ENCODE measurements around the gene ZBTB7A. TPM values are rescaled to one million over a fixed set of nuclear protein-coding genes. Genes with fewer than 3 reads are reported as not detected.

ZBTB7A gene
- total RNA-seq, 1 donor from 2014 or later: 2.0 TPM

- no peak for DNase-seq
These were observed 27.0 kb upstream of the ZBTB7A start for GRCh38 chr19:4093643-4094175.

GRCh38 chr19:4090356-4091220 is 23.9 kb upstream of the ZBTB7A start:
- no peak for DNase-seq

- DNase-seq: no peak
These were observed 23.2 kb upstream of the ZBTB7A start for GRCh38 chr19:4089946-4090345.

- DNase-seq: no peak
These were observed 22.8 kb upstream of the ZBTB7A start for GRCh38 chr19:4089400-4089908.

- no peak for DNase-seq
These were observed 22.3 kb upstream of the ZBTB7A start for GRCh38 chr19:4088975-4089374.

GRCh38 chr19:4087787-4088679 is 21.3 kb upstream of the ZBTB7A start:
- no peak for DNase-seq

- no peak for DNase-seq
These were observed 19.7 kb upstream of the ZBTB7A start for GRCh38 chr19:4086411-4086867.

GRCh38 chr19:4084547-4084877 is 17.8 kb upstream of the ZBTB7A start:
- DNase-seq: no peak

- DNase-seq: no peak
These were observed 17.2 kb upstream of the ZBTB7A start for GRCh38 chr19:4083677-4084546.

GRCh38 chr19:4082172-4082571 is 15.5 kb upstream of the ZBTB7A start:
- DNase-seq: no peak

- DNase-seq: no peak
These were observed 14.9 kb upstream of the ZBTB7A start for GRCh38 chr19:4081441-4082129.

- no peak for DNase-seq
These were observed 13.8 kb upstream of the ZBTB7A start for GRCh38 chr19:4080473-4080872.

GRCh38 chr19:4077800-4078684 is 11.3 kb upstream of the ZBTB7A start:
- no peak for DNase-seq

GRCh38 chr19:4077007-4077374 is 10.3 kb upstream of the ZBTB7A start:
- DNase-seq: no peak

GRCh38 chr19:4075373-4075772 is 8.7 kb upstream of the ZBTB7A start:
- DNase-seq: no peak

- no peak for DNase-seq
These were observed 4.9 kb upstream of the ZBTB7A start for GRCh38 chr19:4071610-4072009.

- no peak for DNase-seq
These were observed 2.7 kb upstream of the ZBTB7A start for GRCh38 chr19:4069331-4069959.

GRCh38 chr19:4068047-4068966 is 1.6 kb upstream of the ZBTB7A start:
- no peak for DNase-seq
